ENCODE data around the gene HJURP.

Gene HJURP

DNA sequence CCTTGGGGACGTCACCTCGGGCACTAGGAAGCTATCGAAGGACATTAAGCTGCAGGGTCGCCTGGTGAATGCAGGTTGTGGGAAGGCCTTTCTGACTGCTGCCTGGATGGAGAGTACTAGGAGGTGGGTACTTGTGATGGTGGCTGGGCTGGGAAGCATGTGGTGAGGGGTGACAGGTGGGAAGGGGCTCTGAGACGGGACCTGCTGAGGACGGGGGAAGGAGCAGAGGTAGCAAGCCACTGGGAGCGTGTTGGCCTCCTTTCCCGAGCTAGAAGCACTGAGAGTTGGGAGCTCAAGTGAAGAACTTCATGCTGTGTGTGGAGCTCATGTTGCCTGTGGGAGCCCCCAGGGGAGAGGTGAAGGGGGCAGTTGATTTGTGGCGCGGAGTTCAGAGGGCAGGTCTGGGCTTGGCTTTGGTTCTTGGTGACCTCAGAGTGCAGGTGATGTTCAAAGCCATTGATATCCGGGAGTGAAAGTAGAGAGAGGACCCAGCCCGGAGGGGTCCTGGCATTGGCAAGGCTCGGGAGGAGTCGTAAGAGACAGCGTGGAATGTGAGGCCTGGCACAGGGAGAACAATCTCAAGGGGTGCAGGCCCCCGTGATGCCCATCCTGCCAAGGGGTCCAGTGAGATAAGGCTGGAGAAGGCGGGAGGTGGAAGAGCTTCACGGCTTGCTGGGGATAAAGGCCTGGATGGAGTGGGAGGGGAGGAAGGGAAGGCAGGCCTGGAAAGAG is 63.0 kb downstream of the HJURP start:
- DNase-seq, result no peak

DNA sequence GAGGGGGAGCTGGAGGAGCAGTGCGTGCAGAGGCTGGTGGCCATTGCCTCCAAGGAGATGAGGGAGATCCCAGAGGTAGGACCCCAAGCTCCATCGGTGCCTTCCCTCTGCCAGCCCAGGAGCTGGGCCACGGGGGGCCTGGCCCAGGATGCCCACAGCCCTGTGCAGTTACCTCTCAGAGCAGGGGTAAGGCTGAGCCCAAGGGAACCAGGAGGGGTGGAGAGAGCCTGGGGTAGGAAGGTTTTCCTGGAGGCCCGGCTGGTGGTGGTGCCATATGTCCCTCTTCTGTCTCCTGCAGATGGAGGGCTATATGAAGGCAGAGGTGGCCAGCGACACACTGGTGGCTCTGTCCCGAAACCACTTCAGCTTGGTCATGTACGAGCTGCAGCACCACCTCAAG is 64.8 kb downstream of the HJURP start:
- DNase-seq, result no peak
